Right renal pelvis (tissue), 4 donors: ENCODE results near the gene CNOT11. TPM values are rescaled to one million over a fixed set of nuclear protein-coding genes. Genes with fewer than 3 reads are reported as not detected.

Experiments
- DNase-seq, 4 donors: peaks; one replicate each; pipeline ENCODE4 v3.0.0-alpha.2; 2013; ENCODE audit warnings: low read depth in 4 of 4, low spot score in 3 of 4, missing footprints in 1 of 4
- polyA plus RNA-seq, 4 donors: library from polyadenylated mRNA; unstranded; fragments of 120-200 nt; gene quantifications; one replicate each; pipeline ENCODE4 v1.2.1, GENCODE V29; 2013; ENCODE audit not compliant: insufficient read length in 4 of 4

CNOT11 gene
- polyA plus RNA-seq, 4 donors = 48.1 to 75.5 (median 59.8) TPM

DNA sequence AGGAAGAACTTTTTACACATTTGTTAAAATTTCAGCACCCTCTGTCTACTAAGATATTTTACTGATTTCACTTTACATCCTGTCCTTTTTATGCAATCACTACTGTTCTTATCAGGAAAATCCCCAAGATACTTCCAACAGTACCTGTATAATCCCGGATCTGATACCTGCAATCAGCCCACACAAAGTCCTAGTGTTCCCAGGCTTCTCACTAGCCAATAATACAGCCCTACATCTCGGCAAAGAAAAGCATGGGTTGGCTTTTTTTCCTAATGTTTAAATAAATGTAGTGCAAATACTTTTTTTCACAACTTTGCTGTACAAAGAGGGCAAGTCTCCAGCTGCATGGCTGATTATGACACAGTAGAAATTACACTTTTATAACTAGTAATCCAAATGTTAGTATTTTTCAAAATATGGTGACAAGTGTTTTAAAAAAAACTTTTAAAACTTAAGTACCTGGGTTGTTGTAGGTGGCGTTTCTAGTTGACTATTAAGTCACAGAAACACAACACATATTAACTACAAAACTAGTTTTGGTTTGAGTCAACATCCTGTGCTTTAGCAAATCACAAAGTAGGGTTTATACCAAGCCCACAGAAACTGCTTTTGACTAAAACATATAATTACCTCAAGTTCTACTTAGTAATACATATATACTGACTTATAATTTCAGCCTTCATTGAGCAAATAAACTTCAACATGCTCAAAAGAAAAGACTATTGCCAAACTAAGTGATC lies 19.5 kb downstream of the CNOT11 start:
- DNase-seq = no peak

DNA sequence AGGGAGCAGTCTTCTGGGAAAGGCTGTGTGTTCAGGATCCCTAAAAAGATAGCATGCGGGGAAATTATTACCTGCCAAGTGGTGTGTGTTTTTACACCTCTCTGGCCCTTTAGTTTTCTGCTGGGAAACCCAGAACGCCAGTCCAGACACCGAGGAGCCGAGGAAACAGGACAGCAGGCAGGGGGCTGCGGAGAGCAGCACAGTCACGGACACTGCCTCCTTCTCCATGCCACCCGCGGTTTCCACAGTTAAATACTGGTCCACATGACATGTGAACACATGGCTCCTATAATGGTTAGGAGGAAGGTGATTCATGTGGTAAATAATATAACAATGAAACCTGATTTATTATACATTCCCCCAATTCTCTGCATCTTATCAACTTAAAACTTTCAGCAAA lies 20.4 kb downstream of the CNOT11 start:
- no peak for DNase-seq

GRCh38 chr2:101274142-101274541 lies 21.5 kb downstream of the CNOT11 start:
- no peak for DNase-seq

GRCh38 chr2:101277111-101277510 lies 24.4 kb downstream of the CNOT11 start:
- DNase-seq = no peak

DNA sequence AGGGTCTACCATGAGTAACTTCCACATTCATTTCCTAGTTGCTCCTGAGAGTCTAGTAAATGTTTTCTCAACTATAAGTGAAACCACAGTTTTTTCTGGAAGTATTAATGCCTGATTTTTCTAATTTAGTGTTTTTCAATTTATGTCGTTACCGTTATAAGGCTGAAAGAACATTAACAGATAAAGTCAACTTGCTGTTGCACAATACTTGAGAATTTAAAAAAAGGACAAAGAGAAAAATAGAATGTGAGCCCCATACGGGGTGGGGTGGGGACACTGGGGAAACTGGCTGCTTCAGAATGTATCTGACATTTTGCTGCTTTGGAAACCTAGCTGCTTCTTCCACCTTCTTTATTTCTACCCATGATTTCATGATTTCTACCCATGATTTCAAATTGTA lies 26.2 kb downstream of the CNOT11 start:
- DNase-seq = no peak

GRCh38 chr2:101281482-101281881 lies 28.8 kb downstream of the CNOT11 start:
- DNase-seq = no peak

GRCh38 chr2:101282980-101283379 lies 30.3 kb downstream of the CNOT11 start:
- DNase-seq = no peak

DNA sequence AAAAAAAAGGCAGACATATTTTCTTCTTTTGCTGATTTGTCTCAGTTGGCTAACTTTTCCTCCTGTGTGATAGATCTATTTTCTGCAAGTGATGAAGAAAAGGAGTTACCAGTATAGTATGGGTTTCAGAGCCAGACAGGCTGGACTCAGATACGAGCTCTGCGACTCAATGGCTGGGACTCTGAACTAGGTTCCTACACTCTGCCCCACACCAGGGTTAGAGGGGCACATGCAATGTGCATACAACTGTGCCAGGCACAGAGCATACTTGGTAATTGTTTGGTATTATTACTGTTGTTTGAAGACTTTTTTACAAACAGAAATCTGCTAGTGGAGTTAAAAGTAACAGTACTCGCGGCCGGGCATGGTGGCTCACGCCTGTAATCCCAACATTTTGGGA lies 34.0 kb downstream of the CNOT11 start:
- DNase-seq = no peak

- DNase-seq = no peak
Measured at GRCh38 chr2:101287303-101287702, 34.6 kb downstream of the CNOT11 start.

- DNase-seq = no peak
Measured at GRCh38 chr2:101290711-101291110, 38.0 kb downstream of the CNOT11 start.

DNA sequence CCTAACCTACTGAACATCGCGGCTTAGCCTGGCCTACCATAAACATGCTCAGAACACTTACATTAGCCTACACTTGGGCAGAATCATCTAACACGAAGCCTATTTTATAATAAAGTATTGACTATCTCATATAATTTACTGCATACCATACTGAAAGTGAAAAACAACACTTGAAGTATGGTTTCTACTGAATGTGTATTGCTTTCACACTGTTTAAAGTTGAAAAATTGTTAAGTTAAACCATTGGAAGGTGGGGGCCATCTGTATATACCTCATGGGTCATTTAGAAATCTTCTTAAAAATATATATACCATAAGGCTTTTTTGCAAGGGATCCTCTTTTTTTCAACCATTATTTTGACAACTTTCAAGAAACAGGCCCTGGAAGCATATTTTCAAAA lies 39.3 kb downstream of the CNOT11 start:
- no peak for DNase-seq

DNA sequence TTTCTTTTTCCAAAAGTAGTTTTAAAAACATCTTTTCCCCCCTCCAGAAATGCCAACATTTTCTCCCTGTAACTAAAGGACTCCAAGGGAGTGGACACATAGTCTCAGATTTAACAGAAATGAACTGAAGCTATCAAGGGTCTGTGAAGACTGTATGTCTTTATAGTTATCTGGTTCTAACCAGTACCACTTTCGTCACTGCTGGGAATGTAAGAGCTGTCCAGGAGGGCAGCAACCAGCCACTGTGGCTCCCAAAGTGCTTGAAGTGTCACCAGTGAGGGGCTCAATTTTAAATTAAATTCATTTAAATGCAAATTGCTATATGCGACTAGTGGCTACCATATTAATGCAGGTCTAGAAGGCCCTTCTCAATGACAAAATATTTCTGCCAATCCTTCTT lies 40.9 kb downstream of the CNOT11 start:
- DNase-seq = no peak

DNA sequence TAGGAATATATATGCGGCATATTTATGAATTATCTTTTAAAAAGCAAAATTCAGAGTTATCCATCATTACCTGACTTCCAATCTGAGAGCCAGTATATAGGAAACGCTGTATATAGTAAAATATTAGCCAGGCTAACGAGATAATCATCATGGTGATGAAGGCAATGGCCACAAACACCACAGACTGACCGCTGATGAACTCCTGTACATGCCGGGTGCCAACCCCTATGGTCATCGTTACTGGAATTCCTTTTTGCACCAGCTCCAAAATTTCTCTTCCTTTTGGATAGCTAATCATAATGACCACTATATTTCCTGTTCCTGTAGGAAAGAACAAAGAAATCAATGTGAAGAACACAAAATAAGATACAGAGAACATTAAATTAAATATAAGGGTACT lies 42.2 kb downstream of the CNOT11 start:
- DNase-seq = no peak

GRCh38 chr2:101295895-101296294 lies 43.2 kb downstream of the CNOT11 start:
- no peak for DNase-seq

DNA sequence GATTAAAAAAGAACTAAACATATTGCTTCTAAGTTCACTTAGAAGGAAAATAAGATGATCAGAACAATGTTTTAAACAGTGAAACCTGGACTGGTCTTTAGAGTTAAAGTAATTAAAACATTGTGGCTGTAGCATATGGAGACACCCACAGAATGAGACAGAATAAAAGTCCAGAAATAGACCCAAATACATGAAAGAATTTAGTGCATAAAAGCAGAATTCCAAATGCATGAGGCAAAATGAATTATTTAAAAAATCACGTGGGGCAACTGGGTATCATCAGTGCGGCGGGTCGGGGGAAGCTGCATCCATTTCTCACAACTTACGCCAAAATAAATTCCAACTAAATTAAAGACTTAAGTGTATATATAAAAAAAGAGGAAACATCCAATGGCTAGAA lies 43.7 kb downstream of the CNOT11 start:
- no peak for DNase-seq

DNA sequence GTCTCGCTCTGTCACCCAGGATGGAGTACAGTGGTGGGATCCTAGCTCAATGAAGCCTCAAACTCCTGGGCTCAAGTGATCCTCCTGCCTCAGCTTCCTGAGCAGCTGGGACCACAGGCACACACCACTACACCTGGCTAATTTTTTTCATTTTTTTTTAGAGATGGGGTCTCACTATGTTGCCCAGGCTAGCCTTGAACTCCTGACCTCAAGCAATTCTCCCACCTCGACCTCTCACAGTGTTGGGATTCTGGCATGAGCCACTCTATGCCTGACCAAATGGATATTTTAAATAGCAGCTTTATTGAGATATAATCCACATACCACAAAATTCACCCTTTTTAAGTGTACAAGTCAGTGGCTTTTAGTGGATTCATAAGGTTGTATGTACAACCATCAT lies 44.7 kb downstream of the CNOT11 start:
- no peak for DNase-seq

GRCh38 chr2:101299604-101300003 lies 46.9 kb downstream of the CNOT11 start:
- no peak for DNase-seq

- no peak for DNase-seq
Measured at GRCh38 chr2:101300164-101300563, 47.5 kb downstream of the CNOT11 start.

DNA sequence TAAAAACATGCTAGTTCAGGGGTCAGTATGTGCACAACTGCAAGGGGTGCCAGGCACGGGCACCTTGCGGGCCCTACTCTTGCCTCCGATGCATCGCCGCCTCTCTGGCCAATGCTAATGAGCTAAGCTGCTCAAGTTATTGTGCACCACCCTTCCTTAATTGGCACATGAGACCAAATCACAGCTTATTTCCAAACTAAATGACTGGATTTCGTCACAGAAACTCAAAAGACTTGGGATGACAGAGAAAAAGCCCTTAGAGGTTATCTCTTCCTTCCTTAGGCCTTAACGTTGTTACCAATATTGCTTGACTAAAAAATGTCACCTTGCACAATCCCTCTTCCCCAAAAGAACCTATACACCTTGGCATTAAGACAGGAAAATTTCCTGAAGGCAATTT lies 48.1 kb downstream of the CNOT11 start:
- no peak for DNase-seq

DNA sequence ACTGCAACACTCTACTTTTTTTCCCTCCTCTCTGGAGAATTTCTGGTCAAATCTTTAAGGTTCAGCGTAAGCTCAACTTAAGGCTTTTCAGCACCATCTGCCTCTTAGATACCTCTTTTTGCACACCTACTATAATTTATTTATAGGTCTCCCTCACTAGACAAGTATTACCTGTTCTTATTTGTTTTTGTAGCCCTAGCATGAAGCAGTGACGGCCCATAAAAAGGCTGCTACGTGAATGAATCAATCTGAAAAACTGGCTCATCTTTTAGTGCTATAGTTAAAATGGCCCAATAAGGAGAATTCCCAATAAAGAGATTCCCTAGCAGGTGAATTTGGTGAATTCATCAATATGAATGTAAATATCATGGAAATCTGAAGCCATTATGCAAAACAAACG lies 49.3 kb downstream of the CNOT11 start:
- no peak for DNase-seq

DNA sequence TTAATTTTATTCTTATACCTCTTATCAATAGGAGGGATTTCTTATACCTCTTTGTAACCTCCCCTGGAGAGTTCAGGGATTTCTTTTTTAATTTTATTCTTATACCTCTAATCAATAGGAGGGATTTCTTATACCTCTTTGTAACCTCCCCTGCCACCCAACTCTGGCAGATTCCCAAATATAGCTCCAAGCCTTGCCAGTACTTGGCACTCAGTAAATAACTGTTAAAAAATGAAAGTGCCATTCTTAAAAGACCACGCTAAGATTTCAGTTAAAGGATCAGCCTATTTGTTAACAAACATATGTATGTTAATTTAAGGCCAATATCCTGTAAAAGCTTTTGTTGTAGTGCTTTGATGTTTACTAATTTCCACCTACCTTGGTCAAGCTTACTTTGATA lies 51.0 kb downstream of the CNOT11 start:
- no peak for DNase-seq

- DNase-seq = no peak
Measured at GRCh38 chr2:101305035-101305434, 52.3 kb downstream of the CNOT11 start.

GRCh38 chr2:101305492-101306078 lies 52.9 kb downstream of the CNOT11 start:
- DNase-seq = no peak
